IPS-18c (cell line): ENCODE results near the gene CNTNAP2.
"Not testable (repeated sequence)": the region's sequence is repeated elsewhere in the genome, so short reads cannot be mapped to it uniquely, and the experiment has no call there.

Source experiments
- H3K4me3 ChIP-seq: 2 replicates; pipeline ENCODE4 v1.7.0; 2013; ENCODE audit warnings: low read depth, mild to moderate bottlenecking, low read length, moderate library complexity; ENCODE audit not compliant: insufficient read depth
- H3K9me3 ChIP-seq: one replicate; pipeline ENCODE4 v1.6.1; 2013; ENCODE audit warnings: mild to moderate bottlenecking, low read length, moderate library complexity; ENCODE audit not compliant: control insufficient read depth, insufficient read depth

Gene CNTNAP2

GRCh38 chr7:148270576-148270975 is 2154.0 kb downstream of the CNTNAP2 start:
- no peaks in the 10 kb centered on the region for H3K9me3 ChIP-seq
- no peak overlapping the region for H3K4me3 ChIP-seq

- Histone ChIP-seq H3K9me3 (no peaks in the 10 kb centered on the region), H3K4me3 (no peak overlapping the region)
These were observed 2157.5 kb downstream of the CNTNAP2 start for GRCh38 chr7:148274118-148274517.

DNA sequence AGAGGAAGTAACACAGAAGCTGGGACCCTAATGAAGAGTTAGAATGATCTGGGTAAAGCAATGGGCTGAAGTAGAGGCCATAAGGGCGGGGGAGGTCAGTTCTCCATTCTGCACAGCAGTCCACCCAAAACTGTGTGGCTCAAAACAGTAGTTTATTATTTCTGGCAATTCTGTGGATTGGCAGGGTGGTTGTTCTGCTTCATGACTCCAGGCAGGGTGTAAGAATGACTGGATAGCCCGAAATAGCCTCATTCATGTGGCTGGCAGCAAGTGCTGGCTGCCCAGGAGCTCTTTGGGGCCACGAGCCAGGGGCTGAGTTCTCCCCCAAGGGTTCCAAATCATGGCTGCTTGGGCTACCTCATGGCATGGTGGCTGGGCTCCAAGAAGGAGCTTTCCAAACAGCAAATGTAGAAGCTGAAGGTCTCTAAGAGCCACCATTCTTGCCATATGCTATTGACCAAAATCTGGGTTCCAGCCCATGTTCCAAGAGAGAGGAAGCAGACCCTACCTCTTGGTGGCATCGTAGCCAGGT is 2158.8 kb downstream of the CNTNAP2 start:
- Histone ChIP-seq H3K9me3 (no peaks in the 10 kb centered on the region), H3K4me3 (no peak overlapping the region)

DNA sequence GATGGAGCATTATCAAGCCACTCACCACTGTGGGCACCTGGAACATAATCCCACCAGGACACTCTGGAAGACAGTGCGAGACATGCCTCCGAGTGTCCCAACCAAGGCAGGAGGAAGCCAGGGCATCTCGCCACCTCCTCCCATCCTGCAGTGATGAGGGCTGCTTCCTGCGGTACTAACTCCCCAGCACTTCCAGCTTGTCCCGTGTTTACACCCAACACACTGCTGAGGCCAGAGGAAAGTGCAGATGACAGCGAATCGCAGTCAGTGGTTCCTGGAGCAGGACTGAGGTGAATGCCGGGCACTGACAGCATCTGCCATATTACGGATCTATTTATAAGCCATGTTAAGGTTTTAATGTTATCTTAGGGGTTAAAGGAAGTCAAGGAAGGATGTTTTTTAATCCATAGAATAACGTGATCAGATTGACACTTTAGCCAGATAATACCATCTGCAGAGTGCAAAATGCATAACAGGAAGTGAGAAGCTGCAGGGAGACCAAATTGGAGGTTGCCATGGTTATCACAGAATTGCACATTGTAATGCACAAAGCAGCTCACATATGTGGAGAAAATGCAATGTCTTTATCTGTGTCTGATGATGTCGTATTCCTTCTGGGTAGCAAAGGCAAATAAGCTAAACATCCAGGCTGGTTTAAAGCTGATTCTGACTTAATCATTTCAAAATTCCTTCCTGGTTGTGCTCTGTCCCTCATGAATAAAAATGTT is 2159.9 kb downstream of the CNTNAP2 start:
- no peak overlapping the region for H3K4me3 ChIP-seq
- no peaks in the 10 kb centered on the region for H3K9me3 ChIP-seq

GRCh38 chr7:148277042-148277660 is 2160.6 kb downstream of the CNTNAP2 start:
- H3K9me3 ChIP-seq, result no peaks in the 10 kb centered on the region
- no peak overlapping the region for H3K4me3 ChIP-seq

DNA sequence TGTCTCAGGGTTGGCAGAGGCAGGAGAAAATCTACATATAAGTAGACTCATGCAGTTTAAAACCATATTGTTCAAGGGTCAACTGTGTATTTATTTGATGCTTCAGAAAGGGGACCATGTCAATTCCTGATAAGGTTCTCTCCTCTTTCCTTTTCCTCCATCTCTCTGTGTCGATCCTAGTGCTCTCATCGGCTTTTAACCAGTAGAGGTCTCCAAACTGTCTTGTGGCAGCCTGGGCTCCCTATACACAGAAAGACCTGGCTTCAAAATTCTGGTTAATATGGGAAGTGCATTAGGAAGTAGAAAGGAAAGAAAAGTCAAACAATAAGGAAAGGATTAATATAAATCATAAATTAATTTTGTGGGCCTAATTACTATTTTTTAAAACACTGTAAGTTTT is 2169.5 kb downstream of the CNTNAP2 start:
- no peak overlapping the region for H3K4me3 ChIP-seq
- no peaks in the 10 kb centered on the region for H3K9me3 ChIP-seq

DNA sequence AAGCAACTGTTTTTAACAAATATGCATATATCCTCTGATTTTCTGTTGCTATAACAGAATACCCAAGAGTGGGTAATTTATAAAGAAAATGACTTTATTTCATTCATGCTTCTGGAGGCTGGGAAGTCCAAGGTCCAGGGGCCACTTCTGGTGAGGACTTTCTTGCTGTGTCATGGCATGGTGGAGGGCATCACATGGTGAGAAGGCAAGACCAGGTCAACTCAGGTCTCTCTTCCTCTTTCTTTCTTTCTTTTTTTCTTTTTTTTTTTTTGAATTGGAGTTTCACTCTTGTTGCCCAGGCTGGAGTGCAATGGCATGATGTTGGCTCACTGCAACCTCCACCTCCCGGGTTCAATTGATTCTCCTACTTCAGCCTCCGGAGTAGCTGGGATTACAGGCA is 2170.9 kb downstream of the CNTNAP2 start:
- no peaks in the 10 kb centered on the region for H3K9me3 ChIP-seq
- H3K4me3 ChIP-seq, result no peak overlapping the region

- no peaks in the 10 kb centered on the region for H3K9me3 ChIP-seq
- H3K4me3 ChIP-seq, result no peak overlapping the region
These were observed 2172.1 kb downstream of the CNTNAP2 start for GRCh38 chr7:148288592-148289151.

GRCh38 chr7:148289630-148290029 is 2173.0 kb downstream of the CNTNAP2 start:
- H3K9me3 ChIP-seq, result no peaks in the 10 kb centered on the region
- H3K4me3 ChIP-seq, result no peak overlapping the region

DNA sequence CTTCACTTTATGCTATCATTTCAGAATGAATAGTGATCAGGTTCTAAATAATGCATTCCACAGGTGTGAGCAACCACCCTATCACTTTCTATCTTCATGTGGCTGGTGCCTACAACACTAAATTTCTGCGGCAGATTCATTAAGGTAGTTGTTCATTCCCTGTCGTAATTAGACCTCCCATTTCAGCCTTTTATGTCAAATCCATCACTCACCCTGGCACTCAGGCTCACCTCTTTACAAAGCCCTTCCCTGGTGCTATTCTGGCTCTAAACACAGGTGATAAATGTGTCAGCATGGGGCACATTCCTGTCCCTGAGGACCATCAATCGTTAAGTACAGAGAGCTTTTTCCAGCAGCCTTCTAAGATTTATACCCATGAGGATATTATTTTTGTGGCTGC is 2173.9 kb downstream of the CNTNAP2 start:
- no peaks in the 10 kb centered on the region for H3K9me3 ChIP-seq
- no peak overlapping the region for H3K4me3 ChIP-seq

GRCh38 chr7:148291799-148292198 is 2175.2 kb downstream of the CNTNAP2 start:
- H3K4me3 ChIP-seq, result no peak overlapping the region
- H3K9me3 ChIP-seq, result no peaks in the 10 kb centered on the region

DNA sequence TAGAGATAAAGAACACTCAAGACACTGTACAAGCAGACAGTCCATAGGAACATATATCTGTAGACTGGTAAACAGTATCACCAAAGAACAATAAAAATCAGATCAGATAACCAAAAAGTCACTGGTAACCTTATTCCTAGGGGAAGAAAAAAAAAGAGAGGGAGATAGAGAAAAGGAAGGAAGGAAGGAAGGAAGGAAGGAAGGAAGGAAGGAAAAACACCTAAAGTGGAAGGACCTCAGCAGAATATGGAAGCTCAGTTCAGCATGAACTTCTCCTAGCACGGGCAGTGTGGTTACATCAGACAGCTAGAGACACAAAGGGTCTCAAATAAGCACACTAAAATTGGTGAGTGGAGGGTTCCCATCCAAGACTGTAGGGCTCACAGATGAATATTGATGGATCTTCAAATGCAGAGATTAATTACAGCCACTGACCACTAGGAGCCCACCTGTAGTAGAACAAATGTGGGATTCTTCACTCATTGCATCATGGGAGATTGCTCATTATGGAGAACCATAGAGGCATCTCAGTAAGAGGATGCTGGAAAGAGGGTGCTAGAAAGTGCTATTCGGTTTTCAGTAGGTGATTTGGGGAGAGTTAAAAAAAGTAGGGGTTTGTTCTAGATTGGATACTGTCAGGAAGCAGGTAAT is 2180.5 kb downstream of the CNTNAP2 start:
- Histone ChIP-seq H3K9me3 (no peaks in the 10 kb centered on the region), H3K4me3 (no peak overlapping the region)

GRCh38 chr7:148298768-148299167 is 2182.2 kb downstream of the CNTNAP2 start:
- not testable (repeated sequence) for H3K4me3 ChIP-seq, H3K9me3 ChIP-seq

GRCh38 chr7:148299350-148300276 is 2183.0 kb downstream of the CNTNAP2 start:
- H3K4me3 ChIP-seq, result no peak overlapping the region
- H3K9me3 ChIP-seq, result no peaks in the 10 kb centered on the region

DNA sequence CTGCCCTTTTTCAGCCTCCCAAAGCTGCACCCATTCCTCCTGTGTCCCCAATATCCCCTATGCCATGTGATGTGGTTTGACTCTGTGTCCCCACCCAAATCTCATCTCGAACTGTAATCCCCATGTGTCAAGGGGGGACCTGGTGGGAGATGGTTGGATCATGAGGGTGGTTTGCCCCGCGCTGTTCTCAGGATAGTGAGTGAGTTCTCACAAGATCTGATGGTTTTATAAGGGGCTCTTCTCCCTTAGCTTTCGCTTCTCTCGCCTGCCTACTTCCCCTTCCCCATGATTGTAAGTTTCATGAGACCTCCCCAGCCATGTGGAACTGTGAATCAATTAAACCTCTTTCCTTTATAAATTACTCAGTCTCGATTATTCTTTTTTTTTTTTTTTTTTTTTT is 2185.8 kb downstream of the CNTNAP2 start:
- H3K9me3 ChIP-seq, H3K4me3 ChIP-seq: not testable (repeated sequence)

DNA sequence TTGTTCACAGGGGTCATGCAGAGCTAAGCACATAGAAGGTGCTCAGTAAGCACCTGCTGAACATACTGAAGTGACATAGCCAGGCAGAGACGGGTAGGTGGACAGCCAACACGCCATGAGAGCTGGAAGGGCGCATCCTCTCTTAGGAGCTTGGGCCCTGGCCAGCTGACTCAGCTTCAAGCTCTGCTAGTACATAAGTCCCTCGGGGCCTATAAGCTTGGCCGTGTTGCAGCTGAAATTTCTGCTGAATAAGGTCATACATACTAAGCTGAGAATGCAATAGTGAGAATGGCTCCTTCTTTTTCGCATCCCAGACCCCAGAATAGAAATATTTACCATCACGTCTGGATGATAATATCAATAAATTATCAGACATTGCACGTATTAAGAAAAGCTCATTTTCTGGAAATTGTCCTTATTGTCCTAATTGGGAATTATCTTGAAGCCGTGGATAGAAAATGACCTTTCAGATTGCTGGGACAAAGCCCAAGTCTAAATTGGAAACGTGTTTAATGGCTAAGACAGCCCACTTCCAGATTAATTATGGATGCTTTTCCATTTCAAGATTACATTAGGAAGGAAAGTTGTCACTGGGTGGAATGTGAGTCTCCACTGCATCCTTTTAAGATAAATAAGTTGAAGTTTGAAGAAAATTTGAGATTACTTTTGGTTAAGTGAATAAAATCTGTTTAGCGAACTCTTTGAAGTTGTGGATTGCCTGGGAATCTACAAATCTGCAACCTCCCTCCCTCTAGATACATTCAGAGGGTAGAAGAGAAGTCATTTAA is 2186.9 kb downstream of the CNTNAP2 start:
- Histone ChIP-seq H3K4me3 (no peak overlapping the region), H3K9me3 (no peaks in the 10 kb centered on the region)
